Epithelial cell of esophagus (primary cell): ENCODE data around the gene OR9G4.

Experiments
- DNase-seq: peaks from one replicate; pipeline ENCODE4 v3.0.0; 2010; ENCODE audit warnings: low read depth
- H3K4me3 ChIP-seq: 2 replicates; pipeline ENCODE4 v1.5.1; 2011; ENCODE audit warnings: mild to moderate bottlenecking, low read length, control low read depth
- CTCF ChIP-seq: IDR thresholded peaks from 2 replicates; pipeline ENCODE4 v1.5.1; 2011; ENCODE audit warnings: low read depth, mild to moderate bottlenecking, low read length, control low read depth, inconsistent platforms; ENCODE audit not compliant: insufficient read depth; ENCODE audit errors: missing control alignments

Gene OR9G4

GRCh38 chr11:56705784-56706396, 42.6 kb downstream of the OR9G4 start:
- DNase-seq: no peak
- no peak for TF ChIP-seq CTCF
- H3K4me3 ChIP-seq: no peak overlapping the region

GRCh38 chr11:56700914-56701485, 47.5 kb downstream of the OR9G4 start:
- DNase-seq: no peak
- TF ChIP-seq CTCF: no peak
- no peak overlapping the region for H3K4me3 ChIP-seq

GRCh38 chr11:56700242-56700913, 48.1 kb downstream of the OR9G4 start:
- TF ChIP-seq CTCF: no peak
- DNase-seq: peak; percentile 60
- H3K4me3 ChIP-seq: no peak overlapping the region

- TF ChIP-seq CTCF: no peak
These were observed 49.7 kb downstream of the OR9G4 start, which contains the start of gene OR9G1 for GRCh38 chr11:56698795-56699194. Gene OR9G1, plus strand, starts transcription at chr11:56699095. Its CDS starts 1,293 bp downstream, at chr11:56700388.

GRCh38 chr11:56693428-56693827, 55.1 kb downstream of the OR9G4 start:
- H3K4me3 ChIP-seq: no peak overlapping the region
- no peak for TF ChIP-seq CTCF
- DNase-seq: no peak

More at GRCh38 chr11:56698795-56699194, 49.7 kb downstream of the OR9G4 start, which contains the start of gene OR9G1:
- no peak within 1 kb of the TSS for H3K4me3 ChIP-seq
- DNase-seq: no peak
